ENCODE data around the gene KCNH8. TPM values are rescaled to one million over a fixed set of nuclear protein-coding genes. Genes with fewer than 3 reads are reported as not detected.

The KCNH8 gene
- total and polyA plus RNA-seq, 2 of the 4 experiments (the other 2 are of a cell fraction), result not detected

DNA sequence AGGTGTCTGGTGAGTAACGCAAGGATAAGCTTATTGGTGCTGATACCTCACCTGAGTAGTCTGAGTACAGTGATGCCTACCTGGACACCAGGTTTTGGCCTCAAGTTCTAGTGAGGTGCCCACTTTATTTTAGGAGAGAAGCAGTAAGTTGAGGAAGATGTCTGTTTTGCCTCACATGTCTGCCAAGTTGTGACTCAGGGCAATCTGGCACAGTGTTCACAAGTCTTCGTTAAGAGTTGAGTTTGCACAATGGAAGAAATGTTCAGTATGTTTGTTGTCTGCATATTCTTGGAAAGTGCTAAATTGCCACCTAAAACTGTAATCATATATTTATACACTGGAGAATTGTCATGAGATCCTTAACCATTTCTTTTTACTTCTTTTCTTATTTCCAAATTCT lies 122.2 kb downstream of the KCNH8 start:
- no peak for DNase-seq
- Histone ChIP-seq H3K4ac (ENCODE audit: low read depth, low read length) (no peak overlapping the region), H3K4me1 (ENCODE audit: control insufficient read depth, insufficient read depth, low read length) (no peaks in the 10 kb centered on the region), H3K9ac (ENCODE audit: low read depth, low read length) (no peak overlapping the region), H3K4me3 (ENCODE audit: insufficient read depth, low read depth, low read length) (no peak overlapping the region), H3K56ac (ENCODE audit: extremely low read depth, insufficient read depth, low read length) (no peak overlapping the region), H4K5ac (ENCODE audit: low read depth, low read length) (no peak overlapping the region), H4K8ac (ENCODE audit: low read depth in 2 of 2, low read length in 2 of 2) (no peak overlapping the region), H3K23ac (ENCODE audit: low read depth, low read length) (no peak overlapping the region), H2BK20ac (ENCODE audit: low read depth, low read length) (no peak overlapping the region), H2AK9ac (replicated peaks; ENCODE audit: low read depth, low read length, poor library complexity) (no peak overlapping the region), H2BK5ac (ENCODE audit: low read depth, low read length, poor library complexity, severe bottlenecking) (no peak overlapping the region), H3K9me1 (ENCODE audit: insufficient read depth, low read length) (no peaks in the 10 kb centered on the region), H3K79me1 (ENCODE audit: low read depth in 1 of 2, low read length in 2 of 2) (no peaks in the 10 kb centered on the region), H3K9me3 (ENCODE audit: control insufficient read depth, insufficient read depth, low read length) (peaks cover 10% of the 10 kb centered on the region), H3K14ac (replicated peaks; ENCODE audit: low read depth, low read length) (no peak overlapping the region), H3K36me3 (ENCODE audit: control insufficient read depth, insufficient read depth, low read length) (no peaks in the 10 kb centered on the region), H2BK120ac (ENCODE audit: low read depth, low read length) (no peak overlapping the region), H3K18ac (ENCODE audit: low read depth, low read length) (no peak overlapping the region), H3K27me3 (ENCODE audit: control insufficient read depth, insufficient read depth, low read length) (no peaks in the 10 kb centered on the region), H2AK5ac (ENCODE audit: low read depth, low read length) (no peak overlapping the region), H3K27ac (ENCODE audit: insufficient read depth, low read length) (no peak overlapping the region), H3K4me2 (ENCODE audit: low read depth, low read length) (no peak overlapping the region), H4K20me1 (ENCODE audit: insufficient read depth, low read length) (no peaks in the 10 kb centered on the region), H2AFZ (replicated peaks; ENCODE audit: low read length, poor library complexity) (no peak overlapping the region), H2BK15ac (ENCODE audit: low read depth, low read length) (no peak overlapping the region), H4K91ac (ENCODE audit: insufficient read depth, low read depth, low read length) (no peak overlapping the region)
- ChIA-PET POLR2A (ENCODE audit: unreplicated experiment) (no interaction called here), CTCF (no interaction called here)
- in situ Hi-C loops (cut with MboI; ENCODE audit: low sequenced_read_pairs) (no loop called here), intact Hi-C loops (cut with micrococcal nuclease) (no loop called here), dilution Hi-C loops (cut with HindIII; ENCODE audit: low sequenced_read_pairs, unreplicated experiment) (no loop called here)
- ATAC-seq (ENCODE audit: low read depth), result no peak
- WGBS, 2 experiments (ENCODE audit: extremely low coverage in 2 of 2, insufficient read length in 1 of 2), result no CpG with 5 or more reads among the region's 2 CpGs
- BruUV-seq (replicated peaks), result no TSS peak
- TF ChIP-seq CHD1 (IDR thresholded peaks at IDR 0.05; ENCODE audit: low read depth, low read length), result no peak
- TF ChIP-seq USF2 (IDR thresholded peaks at IDR 0.05; ENCODE audit: low read depth, low read length), result no peak
- TF ChIP-seq POLR2A (IDR thresholded peaks at IDR 0.05; ENCODE audit: low read depth, low read length), result no peak
- TF ChIP-seq BHLHE40 (IDR thresholded peaks at IDR 0.05; ENCODE audit: low read depth, low read length), result no peak
